HL-60/S4 (cell line): Measurements from ENCODE around the gene PRKX.
"Not testable (repeated sequence)": the region's sequence is repeated elsewhere in the genome, so short reads cannot be mapped to it uniquely, and the experiment has no call there.

ENCODE experiments used
- in situ Hi-C: fragments of 300-500 bp; cut with MboI; formaldehyde crosslinking; loops from 2 replicates; pipeline ENCODE4 v1.14.3; 2022; ENCODE audit warnings: low sequenced_read_pairs

PRKX gene

DNA sequence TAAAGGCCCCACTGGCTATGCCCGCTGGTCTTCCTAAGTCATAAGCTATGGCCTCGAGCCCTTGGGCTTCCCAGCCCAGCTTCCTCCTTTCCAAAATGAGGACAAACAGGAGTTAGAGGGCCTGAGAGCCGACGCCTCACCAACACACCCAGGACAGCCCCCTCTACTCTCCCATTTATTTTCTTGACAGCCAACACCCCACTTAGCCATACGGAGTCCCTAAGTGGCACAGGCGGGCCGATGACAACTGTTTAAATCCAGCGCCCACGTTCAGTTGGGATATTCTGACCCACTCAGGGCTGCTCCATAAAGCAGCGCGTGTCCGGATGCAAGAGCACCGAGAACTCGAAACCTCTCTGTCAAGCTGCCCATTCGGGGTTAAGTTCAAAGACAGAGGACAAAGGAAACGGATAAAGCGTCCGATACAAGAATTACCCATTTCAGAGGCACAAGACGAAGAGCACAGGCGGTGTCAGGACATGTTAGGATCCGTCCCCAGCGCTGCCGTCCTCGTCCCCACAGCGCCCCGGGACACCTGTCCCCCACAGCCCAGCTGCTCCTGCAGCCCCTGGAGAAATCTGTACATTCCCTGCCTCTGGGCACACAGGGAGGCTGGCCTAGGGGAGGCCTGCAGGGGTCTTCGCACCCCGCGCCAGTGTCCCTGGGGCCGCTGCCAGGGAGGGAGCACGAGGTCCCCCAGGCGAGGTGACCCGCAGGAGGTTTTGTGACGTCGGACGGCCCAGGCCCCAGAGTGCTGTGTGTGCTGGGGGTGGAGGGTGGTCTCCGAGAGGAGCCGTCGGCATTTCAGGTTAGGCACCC is 1.2 kb downstream of the PRKX start:
- in situ Hi-C loops, result no loop called here

GRCh38 chrX:3711331-3711917 is 2.0 kb downstream of the PRKX start:
- in situ Hi-C loops, result no loop called here

DNA sequence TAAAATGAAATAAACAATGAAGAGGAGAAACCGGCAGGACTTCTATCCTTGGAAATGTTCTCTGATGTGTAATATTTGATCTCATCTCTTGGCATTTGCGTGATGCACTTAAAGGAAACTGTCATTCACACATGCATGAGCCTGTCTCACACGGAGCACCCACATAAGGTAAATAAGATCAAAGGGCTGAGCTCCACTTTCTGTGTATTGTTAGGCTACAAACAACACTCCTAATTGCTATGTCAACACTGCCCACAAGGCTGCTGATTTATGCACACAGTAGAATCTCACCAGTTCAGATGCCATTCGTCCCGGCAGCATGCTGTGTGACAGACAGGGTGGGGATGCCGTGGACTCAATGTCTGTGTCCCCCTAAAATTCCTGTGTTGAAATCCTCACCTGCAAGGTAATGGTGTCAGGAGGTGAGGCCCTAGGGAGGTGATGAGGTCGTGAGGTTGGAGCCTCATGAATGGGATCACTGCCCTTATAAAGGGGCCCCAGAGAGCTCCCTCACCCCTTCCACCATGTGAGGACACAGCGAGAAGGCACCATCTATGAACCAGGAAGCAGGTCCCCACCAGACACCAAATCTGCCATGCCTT is 5.7 kb downstream of the PRKX start:
- in situ Hi-C loops, result not testable (repeated sequence)

DNA sequence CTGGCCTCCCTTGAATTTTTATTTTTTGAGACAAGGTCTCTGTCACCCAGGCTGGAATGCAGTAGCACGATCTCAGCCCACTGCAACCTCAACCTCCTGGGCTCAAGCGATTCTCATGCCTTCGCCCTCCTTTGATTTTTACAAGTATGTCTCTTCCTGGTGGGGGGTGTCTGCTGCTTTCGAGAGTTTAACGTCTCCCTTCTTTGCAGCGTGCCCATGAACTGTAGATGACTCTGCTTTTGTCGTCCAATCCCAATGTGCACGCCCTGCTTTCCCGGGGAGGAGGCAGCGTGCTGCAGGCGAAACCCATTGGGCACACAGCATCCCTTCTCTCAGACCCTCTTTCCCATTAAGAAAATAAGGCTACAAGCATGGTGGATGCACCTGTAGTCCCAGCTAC is 7.0 kb downstream of the PRKX start:
- in situ Hi-C loops, result no loop called here

- in situ Hi-C loops, result not testable (repeated sequence)
Observed at GRCh38 chrX:3703251-3703650, 10.2 kb downstream of the PRKX start.

- in situ Hi-C loops, result not testable (repeated sequence)
Observed at GRCh38 chrX:3702095-3702494, 11.4 kb downstream of the PRKX start.

GRCh38 chrX:3701445-3701928 is 12.0 kb downstream of the PRKX start:
- in situ Hi-C loops, result not testable (repeated sequence)

DNA sequence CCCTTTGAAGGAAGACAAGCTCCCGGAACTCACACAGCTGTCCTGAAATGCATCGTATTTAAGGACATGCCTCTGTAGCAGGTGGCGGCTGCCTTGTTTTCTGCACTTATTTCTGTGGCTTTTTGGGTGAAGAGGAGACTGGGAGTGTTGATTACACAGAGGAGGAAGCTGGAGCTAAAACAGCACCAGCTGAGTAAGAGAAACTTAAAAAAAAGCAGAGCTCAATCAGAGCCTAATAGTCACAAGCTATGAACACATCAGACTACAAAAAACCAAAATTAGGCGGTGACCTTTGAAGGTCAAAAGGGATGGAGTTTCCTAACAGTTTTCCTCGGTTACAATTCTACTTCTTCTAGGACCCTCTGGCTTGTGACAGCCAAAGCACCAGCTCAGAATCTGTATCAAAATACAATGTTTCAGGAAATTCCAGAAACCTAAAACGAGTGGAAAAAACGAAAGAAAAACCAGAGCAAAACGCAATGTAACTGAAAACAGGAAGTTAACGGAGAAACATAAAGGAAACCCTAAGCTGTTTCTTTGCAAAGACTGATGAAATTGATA is 13.5 kb downstream of the PRKX start:
- in situ Hi-C loops, result no loop called here

- in situ Hi-C loops, result no loop called here
Observed at GRCh38 chrX:3697701-3698279, 15.7 kb downstream of the PRKX start.

DNA sequence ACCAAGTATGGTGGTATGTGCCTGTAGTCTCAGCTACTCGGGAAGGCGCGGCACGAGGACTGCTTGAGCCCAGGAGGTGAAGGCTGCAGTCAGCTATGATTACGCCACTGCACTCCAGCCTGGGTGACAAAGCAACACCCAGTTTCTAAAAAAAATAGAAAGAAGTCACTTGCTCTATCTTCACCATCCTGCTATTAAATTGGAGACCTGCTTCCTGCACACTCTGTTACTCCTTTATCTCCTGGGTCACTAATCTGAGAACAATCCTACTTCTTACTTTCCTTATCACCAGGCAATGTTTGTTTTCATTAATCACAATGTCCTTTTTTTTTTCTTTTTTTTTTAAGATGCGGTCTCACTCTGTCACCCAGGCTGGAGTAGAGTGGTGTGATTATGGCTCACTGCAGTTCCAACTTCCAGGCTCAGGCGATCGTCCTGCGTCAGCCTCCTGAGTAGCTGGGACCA is 16.2 kb downstream of the PRKX start:
- in situ Hi-C loops, result no loop called here

GRCh38 chrX:3695536-3695935 is 17.9 kb downstream of the PRKX start:
- in situ Hi-C loops, result no loop called here

DNA sequence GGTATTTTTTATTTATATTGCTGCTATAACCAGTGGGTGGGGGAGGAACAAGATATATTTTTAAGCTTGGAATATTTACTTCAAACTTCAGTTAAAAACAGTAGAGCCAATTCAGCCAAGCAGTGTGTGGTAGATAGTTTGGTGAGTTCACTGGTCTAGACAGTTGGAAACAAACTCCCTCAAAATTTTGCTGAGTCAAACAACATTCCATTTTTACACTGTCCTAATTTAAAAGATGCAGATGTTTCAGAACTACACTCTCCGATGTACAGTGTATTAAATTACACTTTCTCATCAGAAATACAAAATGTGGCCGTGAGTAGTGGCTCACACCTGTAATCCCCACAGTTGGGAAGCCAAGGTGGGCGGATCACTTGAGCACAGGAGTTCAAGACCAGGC is 23.3 kb downstream of the PRKX start:
- in situ Hi-C loops, result no loop called here

- in situ Hi-C loops, result not testable (repeated sequence)
Observed at GRCh38 chrX:3683236-3683635, 30.2 kb downstream of the PRKX start.

- in situ Hi-C loops, result no loop called here
Observed at GRCh38 chrX:3680459-3680858, 33.0 kb downstream of the PRKX start.

DNA sequence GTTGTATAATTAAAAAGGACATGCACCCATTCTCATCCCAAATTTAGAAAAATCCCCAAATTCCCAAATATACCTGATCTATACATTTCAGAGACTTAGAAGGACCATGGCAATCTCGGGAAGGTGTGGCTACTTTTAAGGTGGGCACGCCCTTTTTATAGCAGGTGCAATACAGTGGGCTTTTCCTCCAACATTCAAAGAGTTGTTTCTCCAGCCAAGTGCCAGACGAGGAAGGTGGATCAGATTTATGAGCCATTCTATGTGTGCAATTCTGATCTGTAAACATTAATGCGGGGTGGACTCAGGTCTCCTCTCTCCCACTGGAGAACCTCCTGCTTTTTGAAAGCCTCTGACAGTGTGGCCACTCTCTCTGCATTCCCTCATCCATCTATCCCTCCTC is 33.8 kb downstream of the PRKX start:
- in situ Hi-C loops, result no loop called here

DNA sequence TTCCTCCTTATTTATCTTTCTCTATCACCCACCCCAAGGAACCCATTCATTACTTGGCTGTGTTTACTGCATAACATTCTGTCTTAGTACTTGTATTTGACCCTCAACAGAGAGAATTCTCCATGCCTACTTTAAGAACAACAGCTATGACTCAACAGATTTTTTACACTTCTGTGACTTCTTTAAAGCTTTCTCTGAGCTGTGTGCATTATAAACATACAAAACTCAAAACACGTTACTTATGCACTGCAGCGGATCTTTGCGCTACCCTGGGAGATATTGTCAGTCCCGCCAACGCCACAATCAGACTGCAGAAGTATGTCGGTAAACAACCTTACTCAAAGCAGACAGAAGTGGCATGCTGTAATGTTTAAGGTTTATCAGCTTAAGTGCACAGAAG is 35.1 kb downstream of the PRKX start:
- in situ Hi-C loops, result no loop called here

DNA sequence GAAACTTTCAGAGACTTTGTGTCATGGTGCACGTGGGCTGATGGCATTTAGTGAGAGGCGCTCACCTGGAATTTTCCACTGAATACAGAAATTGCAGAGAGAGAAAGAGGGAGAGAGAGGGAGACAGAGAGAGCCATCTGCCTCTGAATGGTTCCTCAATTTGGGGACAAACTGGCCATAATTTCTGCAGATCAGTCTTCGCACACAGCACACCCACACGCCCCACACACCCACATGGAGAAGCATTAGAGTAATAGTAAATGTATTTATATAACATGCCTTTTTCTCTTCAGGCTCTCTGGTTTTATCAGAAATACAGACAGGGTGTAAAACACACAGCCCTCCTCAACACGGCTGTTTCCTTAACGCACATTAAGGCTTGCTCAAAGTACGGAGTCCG is 38.6 kb downstream of the PRKX start:
- in situ Hi-C loops, result no loop called here

DNA sequence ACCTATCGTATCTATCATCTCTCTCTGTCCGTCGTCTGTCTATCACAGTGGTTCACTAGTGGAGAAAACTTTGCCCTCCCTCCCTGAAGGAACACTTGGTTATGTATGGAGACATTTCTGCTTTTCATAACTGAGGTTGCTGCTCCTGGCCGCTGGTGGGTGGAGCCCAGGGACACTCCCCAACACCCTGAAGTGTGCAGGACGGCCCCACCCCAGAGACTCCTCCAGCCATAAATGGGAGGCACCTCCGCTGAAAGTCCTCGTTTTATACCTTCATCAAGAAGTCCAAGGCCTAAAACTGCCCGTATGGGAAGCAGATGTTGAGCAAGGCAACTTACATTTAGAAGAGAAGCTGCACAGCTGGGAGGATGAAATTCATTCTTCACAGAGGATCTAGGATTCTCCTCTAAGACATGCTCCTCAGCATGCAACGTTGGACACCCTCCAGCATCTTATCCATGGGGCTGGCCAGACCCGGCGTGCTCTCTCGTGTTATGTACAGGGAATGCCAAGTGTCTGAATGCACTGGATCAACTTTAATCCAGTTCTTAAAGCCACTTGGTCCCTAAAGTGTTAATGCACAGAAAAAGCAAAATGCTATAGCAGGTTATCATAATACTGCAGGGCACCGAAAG is 43.5 kb downstream of the PRKX start:
- in situ Hi-C loops, result no loop called here

DNA sequence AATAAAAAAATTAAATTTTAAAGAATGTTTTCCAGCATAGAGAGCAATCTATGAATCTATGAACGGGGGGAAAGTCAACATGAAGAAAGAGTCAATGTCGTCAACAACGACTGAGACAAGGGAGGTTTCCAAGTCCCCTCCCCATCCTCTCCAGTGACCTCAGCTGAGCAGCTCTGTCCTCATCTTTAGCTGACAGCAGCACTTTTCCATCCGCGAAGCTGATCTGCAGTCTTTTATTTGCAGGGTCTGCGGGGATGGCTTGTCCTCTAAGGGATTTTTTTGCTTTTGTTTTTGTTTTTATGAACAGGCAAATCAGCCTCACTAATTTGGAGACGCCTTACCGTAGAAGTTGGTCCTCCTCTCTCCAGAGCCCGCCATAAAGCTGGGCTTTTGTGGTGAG is 46.5 kb downstream of the PRKX start:
- in situ Hi-C loops, result no loop called here

DNA sequence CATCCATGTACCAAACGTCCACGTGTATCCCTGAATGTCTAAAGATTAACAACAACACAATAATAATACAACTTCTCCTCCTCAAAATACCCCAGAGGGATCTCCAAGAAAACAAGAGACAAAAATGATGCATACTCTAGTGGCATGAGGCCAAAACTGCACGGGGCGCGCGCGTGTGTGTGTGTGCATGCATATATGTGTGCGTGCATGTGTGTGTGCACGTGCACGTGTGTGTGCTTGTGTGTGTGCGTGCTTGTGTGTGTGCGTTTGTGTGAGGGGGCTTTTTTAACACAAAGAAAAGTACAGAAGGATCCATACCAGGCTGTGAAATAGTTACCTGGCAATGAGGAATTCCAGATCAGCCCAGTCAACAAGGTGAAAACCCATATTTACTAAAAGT is 48.5 kb downstream of the PRKX start:
- in situ Hi-C loops, result no loop called here
